Skeletal muscle satellite cell (primary cell): Measurements from ENCODE around the gene TM9SF2.
A peak's percentile ranks its signal among the peaks of the same experiment; 100 is the strongest.
"Not testable (repeated sequence)": the region's sequence is repeated elsewhere in the genome, so short reads cannot be mapped to it uniquely, and the experiment has no call there.

Source experiments
- H3K27me3 ChIP-seq: 2 replicates; pipeline ENCODE4 v1.7.0; 2013; ENCODE audit warnings: low read length; ENCODE audit not compliant: control insufficient read depth, insufficient read depth
- H3K36me3 ChIP-seq: 2 replicates; pipeline ENCODE4 v1.7.0; 2013; ENCODE audit warnings: mild to moderate bottlenecking, control low read depth, low read length; ENCODE audit not compliant: insufficient read depth
- H3K4me1 ChIP-seq: 2 replicates; pipeline ENCODE4 v1.7.0; 2013; ENCODE audit warnings: low read length; ENCODE audit not compliant: control insufficient read depth, insufficient read depth
- H3K4me2 ChIP-seq: 2 replicates; pipeline ENCODE4 v1.7.0; 2013; ENCODE audit warnings: mild to moderate bottlenecking, low read length
- H3K4me3 ChIP-seq: 2 replicates; pipeline ENCODE4 v1.7.0; 2013; ENCODE audit warnings: low read length
- H3K9ac ChIP-seq: 2 replicates; pipeline ENCODE4 v1.7.0; 2013; ENCODE audit warnings: mild to moderate bottlenecking, low read depth, low read length, moderate library complexity
- H3K9me3 ChIP-seq: replicated peaks from 2 replicates; pipeline ENCODE4 v1.7.0; 2013; ENCODE audit warnings: mild to moderate bottlenecking, control low read depth, low read length

Gene TM9SF2

DNA sequence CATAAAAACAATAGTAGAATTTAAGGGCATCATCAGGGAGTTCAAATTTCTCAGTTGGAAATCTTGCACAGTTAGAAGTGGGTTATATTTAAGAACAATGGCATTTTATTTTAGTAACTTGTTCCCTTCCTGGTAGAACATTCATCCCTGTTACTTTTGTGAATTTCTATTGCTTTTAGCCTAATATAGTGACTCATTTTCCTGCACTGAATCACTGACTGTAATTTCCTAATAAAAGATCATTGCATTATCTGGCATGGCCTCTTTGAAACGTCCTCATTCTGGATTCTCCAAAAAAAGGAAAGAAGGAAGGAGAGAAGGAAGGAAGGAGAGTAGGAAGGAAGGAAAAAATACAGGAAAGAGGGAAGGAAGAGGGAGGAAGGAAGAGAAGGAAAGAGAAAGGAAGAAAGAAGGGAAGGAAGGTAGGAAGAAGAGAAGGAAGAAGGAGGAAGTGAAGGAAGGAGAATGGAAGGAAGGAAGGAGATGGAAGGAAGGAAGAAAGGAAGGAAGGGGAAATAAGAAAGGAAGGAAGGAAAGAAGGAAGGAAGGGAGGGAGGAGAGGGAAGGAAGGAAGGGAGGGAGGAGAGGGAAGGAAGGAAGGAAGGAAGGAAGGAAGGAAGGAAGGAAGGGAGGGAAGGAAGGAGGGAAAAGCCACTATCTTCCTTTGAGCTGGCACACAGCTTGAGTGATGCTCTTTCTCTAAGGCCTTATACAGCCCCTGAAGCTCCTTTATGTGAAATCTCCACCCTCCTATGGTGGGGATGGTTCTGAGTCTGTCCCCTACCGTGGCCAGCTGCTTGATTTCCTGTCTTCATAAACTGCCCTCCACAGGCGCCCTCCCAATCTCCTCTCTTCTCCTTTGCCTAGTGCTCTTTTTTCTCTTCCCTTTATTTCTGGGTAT lies 29.8 kb upstream of the TM9SF2 start:
- Histone ChIP-seq H3K4me3 (no peak overlapping the region), H3K4me1 (peaks cover 14% of the 10 kb centered on the region), H3K9me3 (no peaks in the 10 kb centered on the region), H3K9ac (no peak overlapping the region), H3K27me3 (peaks cover 8% of the 10 kb centered on the region), H3K36me3 (no peaks in the 10 kb centered on the region), H3K4me2 (no peak overlapping the region)

- no peaks in the 10 kb centered on the region for H3K9me3 ChIP-seq
- no peak overlapping the region for H3K4me3 ChIP-seq
- peaks cover 8% of the 10 kb centered on the region for H3K27me3 ChIP-seq
- H3K4me1 ChIP-seq = peaks cover 14% of the 10 kb centered on the region
- no peak overlapping the region for H3K4me2 ChIP-seq
- no peaks in the 10 kb centered on the region for H3K36me3 ChIP-seq
- H3K9ac ChIP-seq = no peak overlapping the region
Measured at GRCh38 chr13:99472122-99472440, 29.2 kb upstream of the TM9SF2 start.

- no peak overlapping the region for H3K4me3 ChIP-seq
- H3K4me1 ChIP-seq = peaks cover 9% of the 10 kb centered on the region
- peaks cover 8% of the 10 kb centered on the region for H3K27me3 ChIP-seq
- no peak overlapping the region for H3K4me2 ChIP-seq
- no peaks in the 10 kb centered on the region for H3K9me3 ChIP-seq
- no peaks in the 10 kb centered on the region for H3K36me3 ChIP-seq
- H3K9ac ChIP-seq = no peak overlapping the region
Measured at GRCh38 chr13:99473515-99473914, 27.8 kb upstream of the TM9SF2 start.

GRCh38 chr13:99476648-99477047 lies 24.6 kb upstream of the TM9SF2 start:
- H3K4me3 ChIP-seq = no peak overlapping the region
- H3K4me1 ChIP-seq = peaks cover 2% of the 10 kb centered on the region
- H3K9ac ChIP-seq = no peak overlapping the region
- H3K4me2 ChIP-seq = no peak overlapping the region
- no peaks in the 10 kb centered on the region for H3K36me3 ChIP-seq
- H3K9me3 ChIP-seq = no peaks in the 10 kb centered on the region
- H3K27me3 ChIP-seq = peaks cover 4% of the 10 kb centered on the region

- Histone ChIP-seq H3K4me1 (no peaks in the 10 kb centered on the region), H3K4me3 (no peak overlapping the region)
Measured at GRCh38 chr13:99477493-99477892, 23.8 kb upstream of the TM9SF2 start.

GRCh38 chr13:99481366-99481765 lies 19.9 kb upstream of the TM9SF2 start:
- H3K4me3 ChIP-seq = no peak overlapping the region
- no peak overlapping the region for H3K4me2 ChIP-seq
- no peak overlapping the region for H3K9ac ChIP-seq
- H3K27me3 ChIP-seq = no peaks in the 10 kb centered on the region
- no peaks in the 10 kb centered on the region for H3K36me3 ChIP-seq
- H3K9me3 ChIP-seq = no peaks in the 10 kb centered on the region
- no peaks in the 10 kb centered on the region for H3K4me1 ChIP-seq

More at GRCh38 chr13:99477493-99477892, 23.8 kb upstream of the TM9SF2 start:
- peaks cover 4% of the 10 kb centered on the region for H3K27me3 ChIP-seq
- no peak overlapping the region for H3K9ac ChIP-seq
- no peaks in the 10 kb centered on the region for H3K9me3 ChIP-seq
- no peak overlapping the region for H3K4me2 ChIP-seq
- H3K36me3 ChIP-seq = no peaks in the 10 kb centered on the region

- no peak overlapping the region for H3K4me2 ChIP-seq
- no peaks in the 10 kb centered on the region for H3K36me3 ChIP-seq
- no peak overlapping the region for H3K4me3 ChIP-seq
Measured at GRCh38 chr13:99484473-99484872, 16.8 kb upstream of the TM9SF2 start.

GRCh38 chr13:99486996-99487395 lies 14.3 kb upstream of the TM9SF2 start:
- no peak overlapping the region for H3K4me2 ChIP-seq
- H3K36me3 ChIP-seq = no peaks in the 10 kb centered on the region
- H3K27me3 ChIP-seq = no peaks in the 10 kb centered on the region
- H3K4me1 ChIP-seq = no peaks in the 10 kb centered on the region
- no peak overlapping the region for H3K9ac ChIP-seq
- H3K9me3 ChIP-seq = no peaks in the 10 kb centered on the region
- H3K4me3 ChIP-seq = no peak overlapping the region

More at GRCh38 chr13:99484473-99484872, 16.8 kb upstream of the TM9SF2 start:
- no peaks in the 10 kb centered on the region for H3K27me3 ChIP-seq
- no peak overlapping the region for H3K9ac ChIP-seq
- no peaks in the 10 kb centered on the region for H3K9me3 ChIP-seq
- no peaks in the 10 kb centered on the region for H3K4me1 ChIP-seq

DNA sequence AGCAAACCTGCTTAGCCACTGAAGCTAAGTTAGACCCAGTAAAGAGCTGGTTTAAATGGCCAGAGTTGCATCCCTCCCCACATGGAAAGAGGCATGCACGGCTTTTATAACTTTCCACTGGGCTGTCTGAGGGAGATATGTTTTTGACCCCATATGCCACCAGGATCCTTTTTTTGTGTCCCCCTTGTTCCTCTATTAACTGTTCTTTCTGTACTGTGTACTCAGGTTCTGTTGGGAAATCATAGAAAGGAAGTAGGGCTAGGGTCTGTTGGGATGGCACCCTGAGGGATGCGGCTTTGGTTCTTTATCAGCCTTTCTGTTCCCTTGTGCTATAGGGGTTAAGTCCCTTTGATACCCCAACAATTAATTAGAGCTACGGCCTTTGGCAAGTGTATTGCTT lies 12.2 kb upstream of the TM9SF2 start:
- Histone ChIP-seq H3K4me3 (no peak overlapping the region), H3K4me2 (no peak overlapping the region), H3K27me3 (no peaks in the 10 kb centered on the region), H3K9me3 (no peaks in the 10 kb centered on the region), H3K4me1 (no peaks in the 10 kb centered on the region), H3K36me3 (no peaks in the 10 kb centered on the region), H3K9ac (no peak overlapping the region)

DNA sequence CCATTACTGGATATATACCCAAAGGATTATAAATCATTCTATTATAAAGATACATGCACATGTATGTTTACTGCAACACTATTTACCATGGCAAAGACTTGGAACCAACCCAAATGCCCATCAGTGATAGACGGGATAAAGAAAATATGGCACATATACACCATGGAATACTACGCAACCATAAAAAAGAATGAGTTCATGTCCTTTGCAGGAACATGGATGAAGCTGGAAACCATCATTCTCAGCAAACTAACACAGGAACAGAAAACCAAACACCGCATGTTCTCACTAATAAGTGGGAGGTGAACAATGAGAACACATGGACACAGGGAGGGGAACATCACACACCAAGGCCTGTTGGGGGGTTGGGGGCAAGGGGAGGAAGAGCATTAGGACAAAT lies 9.5 kb upstream of the TM9SF2 start:
- not testable (repeated sequence) for H3K36me3 ChIP-seq, H3K27me3 ChIP-seq, H3K4me1 ChIP-seq, H3K9me3 ChIP-seq, H3K4me2 ChIP-seq, H3K9ac ChIP-seq, H3K4me3 ChIP-seq

DNA sequence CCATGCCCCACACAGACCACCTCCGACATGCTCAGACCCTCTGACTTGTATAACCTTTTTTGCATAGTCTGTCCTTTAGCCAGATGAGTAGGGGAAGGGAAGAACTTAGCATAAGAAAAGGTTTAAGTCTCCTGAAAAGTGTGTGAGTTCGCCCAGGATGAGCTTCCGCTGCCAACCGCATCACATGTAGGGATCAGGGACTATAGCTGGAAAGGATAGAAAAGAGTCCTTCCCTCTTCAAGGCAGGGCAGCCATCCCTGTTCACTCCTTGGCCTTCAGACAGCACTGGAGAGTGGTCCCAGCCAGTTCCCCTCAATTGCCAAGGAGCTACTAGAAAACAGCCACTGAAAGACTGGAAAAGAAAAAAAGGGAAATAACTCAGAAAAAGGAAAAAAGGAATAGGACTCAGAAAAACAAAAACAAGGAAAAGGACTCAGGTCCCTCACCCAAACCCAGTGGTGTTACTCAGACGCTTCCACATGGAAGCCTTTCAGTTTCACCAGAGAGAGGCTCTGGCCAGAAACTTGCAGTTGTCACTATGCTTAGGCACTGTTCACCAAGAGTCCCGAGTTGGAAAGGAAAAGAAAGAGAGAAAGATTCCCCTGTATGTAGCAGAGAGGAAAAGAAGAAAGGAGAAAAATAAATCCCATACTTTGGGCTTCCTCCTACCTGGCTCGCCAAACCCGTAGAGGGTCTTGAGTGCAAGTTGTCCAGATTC lies 5.6 kb upstream of the TM9SF2 start:
- H3K36me3 ChIP-seq = no peaks in the 10 kb centered on the region
- peak overlapping the region; percentile 76 for H3K4me2 ChIP-seq
- H3K9me3 ChIP-seq = no peaks in the 10 kb centered on the region
- H3K9ac ChIP-seq = peak overlapping the region; percentile 65
- peak overlapping the region; percentile 66 for H3K4me3 ChIP-seq
- peaks cover 25% of the 10 kb centered on the region for H3K4me1 ChIP-seq
- H3K27me3 ChIP-seq = no peaks in the 10 kb centered on the region
